Common myeloid progenitor, CD34-positive (primary cell): ENCODE results near the gene MYRIP.

ENCODE experiments used
- CTCF ChIA-PET: fragments of 350-600 bp; sonication (Branson Sonifier 250); formaldehyde crosslinking; loops from one replicate; lab custom pipeline; 2021; ENCODE audit warnings: antibody characterized with exemption; lab: Charles Lee
- POLR2A ChIA-PET: fragments of 350-600 bp; sonication (Branson Sonifier 250); formaldehyde crosslinking; loops from one replicate; lab custom pipeline; 2021; ENCODE audit warnings: antibody characterized with exemption; lab: Charles Lee
- DNase-seq, 3 donors: peaks; one replicate each; pipeline versions ENCODE4 v3.0.0 to v3.0.0-alpha.2; 2013
- H3K27ac ChIP-seq, 2 experiments: 1 replicate in 1 of 2; 2 replicates in 1 of 2; pipeline ENCODE4 v1.7.0; 2013; ENCODE audit warnings: inconsistent platforms in 2 of 2, low read length in 2 of 2, mild to moderate bottlenecking in 2 of 2, low read depth in 1 of 2, moderate library complexity in 1 of 2; ENCODE audit not compliant: severe bottlenecking in 2 of 2, insufficient read depth in 1 of 2, poor library complexity in 1 of 2
- H3K27me3 ChIP-seq, 5 experiments: replicated peaks in 2 of 5; 1 replicate in 3 of 5; 2 replicates in 2 of 5; pipeline versions ENCODE4 v1.6.1 to v1.7.0; 2013; ENCODE audit warnings: low read length in 4 of 5, mild to moderate bottlenecking in 2 of 5, moderate library complexity in 2 of 5, inconsistent platforms in 1 of 5; ENCODE audit not compliant: insufficient read depth in 5 of 5, control insufficient read depth in 4 of 5
- H3K36me3 ChIP-seq, 4 experiments: 1 replicate in 2 of 4; 2 replicates in 2 of 4; pipeline versions ENCODE4 v1.6.1 to v1.7.0; 2013; ENCODE audit warnings: low read length in 3 of 4, control low read depth in 1 of 4, mild to moderate bottlenecking in 1 of 4; ENCODE audit not compliant: control insufficient read depth in 4 of 4, insufficient read depth in 4 of 4
- H3K4me1 ChIP-seq, 4 experiments: 1 replicate in 3 of 4; 2 replicates in 1 of 4; pipeline versions ENCODE4 v1.6.1 to v1.7.1; 2013; ENCODE audit warnings: low read length in 3 of 4, mild to moderate bottlenecking in 3 of 4, control low read depth in 1 of 4, inconsistent platforms in 1 of 4, moderate library complexity in 1 of 4; ENCODE audit not compliant: control insufficient read depth in 4 of 4, insufficient read depth in 4 of 4; ENCODE audit errors: control extremely low read depth in 1 of 4
- H3K4me3 ChIP-seq, 7 experiments: 1 replicate in 4 of 7; 2 replicates in 3 of 7; pipeline versions ENCODE4 v1.5.1 to v1.7.0; 2013; ENCODE audit warnings: mild to moderate bottlenecking in 7 of 7, low read length in 6 of 7, moderate library complexity in 6 of 7, inconsistent platforms in 2 of 7, low read depth in 2 of 7, control low read depth in 1 of 7; ENCODE audit not compliant: insufficient read depth in 4 of 7, control insufficient read depth in 1 of 7; ENCODE audit errors: extremely low read depth in 1 of 7
- H3K9me3 ChIP-seq, 5 experiments: 1 replicate in 4 of 5; 2 replicates in 1 of 5; pipeline versions ENCODE4 v1.6.1 to v1.7.1; 2013; ENCODE audit warnings: low read length in 4 of 5, mild to moderate bottlenecking in 2 of 5, inconsistent platforms in 1 of 5, low read depth in 1 of 5, moderate library complexity in 1 of 5; ENCODE audit not compliant: control insufficient read depth in 4 of 5, insufficient read depth in 2 of 5; ENCODE audit errors: control extremely low read depth in 1 of 5
- WGBS: methylation state at CpG from one replicate; pipeline ENCODE4 v1.1.5; 2013; ENCODE audit not compliant: insufficient coverage; 5-methylcytosine and 5-hydroxymethylcytosine counted together

Gene MYRIP

GRCh38 chr3:40299130-40299720 is 489.8 kb downstream of the MYRIP start:
- ChIA-PET POLR2A (interaction anchor here (1.4 kb wide), 1 partner anchor 10 kb away, joined by 3 read pairs; the partner anchor contains the start of gene EIF1B), CTCF (interaction anchor here (0.7 kb wide), 1 partner anchor 9 kb away, joined by 3 read pairs; no protein-coding TSS in a partner anchor)
- Histone ChIP-seq H3K27me3 (no peaks in the 10 kb centered on the region), H3K36me3 (peaks cover 0 to 17% (median under 1%) of the 10 kb centered on the region in 4 experiments), H3K4me3 (peak overlapping the region in 2 of 7 experiments; percentile 19 to 25), H3K27ac (peak overlapping the region in 1 of 2 experiments; percentile 67), H3K4me1 (peaks cover 0 to 14% (median 10%) of the 10 kb centered on the region in 4 experiments), H3K9me3 (no peaks in the 10 kb centered on the region)
- WGBS = 46% methylated on average over 4 of the region's 5 CpGs
- DNase-seq = peak in 2 of 3 donors; percentile 26 to 54

GRCh38 chr3:40299721-40300335 is 490.4 kb downstream of the MYRIP start:
- Histone ChIP-seq H3K4me1 (peaks cover 0 to 14% (median 10%) of the 10 kb centered on the region in 4 experiments), H3K4me3 (peak overlapping the region in 3 of 7 experiments; percentile 4 to 25 (median 19)), H3K27ac (peak overlapping the region in 1 of 2 experiments; percentile 67), H3K9me3 (no peaks in the 10 kb centered on the region), H3K27me3 (no peaks in the 10 kb centered on the region), H3K36me3 (peaks cover 0 to 12% (median under 1%) of the 10 kb centered on the region in 4 experiments)
- 100% methylated on average over 1 of the region's 3 CpGs for WGBS
- peak; percentile 29 to 85 (median 79) for DNase-seq
- ChIA-PET POLR2A (interaction anchor here (1.4 kb wide), 1 partner anchor 9 kb away, joined by 3 read pairs; the partner anchor contains the start of gene EIF1B), CTCF (interaction anchor here (0.7 to 1.7 kb wide), 2 partner anchors 9 to 18 kb away, joined by 3 to 5 read pairs; no protein-coding TSS in a partner anchor)

DNA sequence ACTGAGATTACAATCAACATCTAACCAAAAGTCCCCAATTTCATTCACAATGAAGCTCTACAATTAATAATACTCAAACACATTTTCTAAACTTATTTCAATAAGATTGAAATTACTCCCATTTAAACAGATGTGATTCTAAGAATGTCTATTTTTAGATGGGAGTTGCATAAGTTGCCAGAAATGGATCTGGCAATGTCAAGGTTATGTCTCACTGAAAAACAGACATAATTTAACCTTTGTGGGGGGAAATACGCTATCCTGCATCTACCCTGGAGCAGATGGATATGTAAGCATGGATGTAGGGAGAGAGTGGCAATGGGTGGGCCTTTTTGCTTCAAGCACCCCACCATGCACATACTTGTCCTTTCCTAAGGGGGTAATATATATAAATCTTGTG is 493.4 kb downstream of the MYRIP start:
- no peaks in the 10 kb centered on the region for H3K27me3 ChIP-seq
- CTCF ChIA-PET = interaction anchor here (0.9 to 1.0 kb wide), 2 partner anchors 13 to 111 kb away, joined by 3 to 5 read pairs; no protein-coding TSS in a partner anchor
- no CpG with 5 or more reads among the region's 1 CpG for WGBS
- POLR2A ChIA-PET = no interaction called here
- H3K9me3 ChIP-seq = no peaks in the 10 kb centered on the region
- peaks cover 0 to 14% (median 10%) of the 10 kb centered on the region in 4 experiments for H3K4me1 ChIP-seq
- DNase-seq = no peak
- no peak overlapping the region for H3K27ac ChIP-seq
- H3K4me3 ChIP-seq = no peak overlapping the region
- peaks cover 0 to 5% (median 0%) of the 10 kb centered on the region in 4 experiments for H3K36me3 ChIP-seq

- Histone ChIP-seq H3K9me3 (no peaks in the 10 kb centered on the region), H3K4me3 (no peak overlapping the region), H3K27me3 (no peaks in the 10 kb centered on the region), H3K4me1 (peaks cover 0 to 21% (median 11%) of the 10 kb centered on the region in 4 experiments), H3K27ac (no peak overlapping the region), H3K36me3 (peaks cover 0 to 5% (median 0%) of the 10 kb centered on the region in 4 experiments)
- no peak for DNase-seq
- ChIA-PET POLR2A (no interaction called here), CTCF (interaction anchor here (0.6 to 1.8 kb wide), 3 partner anchors 10 to 18 kb away, joined by 3 to 4 read pairs (median 4); no protein-coding TSS in a partner anchor)
- WGBS = 100% methylated on average over 2 of the region's 2 CpGs
Measured at GRCh38 chr3:40304352-40304751, 494.9 kb downstream of the MYRIP start.

DNA sequence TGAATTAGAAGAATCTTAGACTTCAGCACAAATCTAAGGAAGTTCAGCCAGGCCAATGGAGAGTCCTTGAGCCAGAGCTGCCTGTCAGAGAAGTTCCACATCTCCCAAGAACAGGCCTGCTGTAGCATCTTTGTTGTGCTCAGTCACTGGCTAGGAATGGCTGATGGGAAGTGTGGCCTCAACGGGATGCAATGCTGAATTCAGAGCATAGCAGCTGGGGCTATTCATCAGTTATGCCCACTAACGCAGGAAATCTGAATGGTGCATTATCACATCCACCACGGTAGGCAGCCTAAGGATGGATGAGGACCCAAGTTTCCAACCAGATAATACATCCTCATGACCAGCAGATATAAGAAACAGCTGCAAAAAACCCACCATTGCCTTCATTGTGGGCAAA is 496.9 kb downstream of the MYRIP start:
- Histone ChIP-seq H3K9me3 (no peaks in the 10 kb centered on the region), H3K27me3 (no peaks in the 10 kb centered on the region), H3K4me1 (peaks cover 6 to 17% (median 12%) of the 10 kb centered on the region in 4 experiments), H3K27ac (no peak overlapping the region), H3K36me3 (peaks cover 0 to 2% (median 0%) of the 10 kb centered on the region in 4 experiments), H3K4me3 (no peak overlapping the region)
- WGBS = 100% methylated on average over 1 of the region's 3 CpGs
- ChIA-PET POLR2A (no interaction called here), CTCF (interaction anchor here (0.9 to 1.8 kb wide), 3 partner anchors 9 to 26 kb away, joined by 3 to 6 read pairs (median 5); no protein-coding TSS in a partner anchor)
- DNase-seq = no peak

- Histone ChIP-seq H3K9me3 (no peaks in the 10 kb centered on the region), H3K27ac (no peak overlapping the region), H3K27me3 (no peaks in the 10 kb centered on the region), H3K36me3 (peaks cover 0 to 10% (median 6%) of the 10 kb centered on the region in 4 experiments), H3K4me1 (peaks cover 6 to 17% (median 12%) of the 10 kb centered on the region in 4 experiments), H3K4me3 (no peak overlapping the region)
- ChIA-PET CTCF (interaction anchor here (1.8 to 2.8 kb wide), 3 partner anchors 10 to 115 kb away, joined by 5 to 18 read pairs (median 6); no protein-coding TSS in a partner anchor), POLR2A (no interaction called here)
- DNase-seq = no peak
- no CpG with 5 or more reads among the region's 1 CpG for WGBS
Measured at GRCh38 chr3:40307176-40307575, 497.8 kb downstream of the MYRIP start.
